Keratinocyte (primary cell): ENCODE data around the gene MINDY4. TPM values are rescaled to one million over a fixed set of nuclear protein-coding genes. Genes with fewer than 3 reads are reported as not detected.

ENCODE experiments used
- DNase-seq: peaks from one replicate; pipeline ENCODE4 v3.0.0-alpha.2; 2011; ENCODE audit warnings: low read depth, missing footprints, low spot score
- FAIRE-seq: peaks from 2 replicates; lab custom pipeline; 2011; peaks lifted over from hg19 to GRCh38; lab: Jason Lieb, UNC
- H2AFZ ChIP-seq: 2 replicates; pipeline ENCODE4 v1.6.0; 2012; ENCODE audit warnings: low read length, control low read depth, inconsistent platforms; ENCODE audit not compliant: control insufficient read depth
- H3K27ac ChIP-seq: 2 replicates; pipeline ENCODE4 v1.5.1; 2011; ENCODE audit warnings: low read length; ENCODE audit not compliant: control insufficient read depth, insufficient read depth
- H3K27me3 ChIP-seq: 3 replicates; pipeline ENCODE4 v1.6.0; 2011; ENCODE audit warnings: low read length; ENCODE audit not compliant: control insufficient read depth, insufficient read depth; ENCODE audit errors: extremely low read depth
- H3K36me3 ChIP-seq, 2 experiments: 2 replicates in 1 of 2; 3 replicates in 1 of 2; pipeline ENCODE4 v1.5.1; 2011; ENCODE audit warnings: low read length in 2 of 2, mild to moderate bottlenecking in 1 of 2; ENCODE audit not compliant: control insufficient read depth in 2 of 2, insufficient read depth in 2 of 2; ENCODE audit errors: extremely low read depth in 1 of 2
- H3K4me1 ChIP-seq: 3 replicates; pipeline ENCODE4 v1.5.1; 2011; ENCODE audit warnings: low read length; ENCODE audit not compliant: control insufficient read depth, insufficient read depth; ENCODE audit errors: extremely low read depth
- H3K4me2 ChIP-seq: 3 replicates; pipeline ENCODE4 v1.6.0; 2011; ENCODE audit warnings: low read depth, low read length; ENCODE audit not compliant: control insufficient read depth, insufficient read depth; ENCODE audit errors: extremely low read depth
- H3K4me3 ChIP-seq, 3 experiments: fragments of 200-600 bp in 1 of 3; sonication (generic) in 1 of 3; 2 replicates in 2 of 3; 3 replicates in 1 of 3; pipeline ENCODE4 v1.5.1; 2011 to 2016; ENCODE audit warnings: low read length in 3 of 3, mild to moderate bottlenecking in 3 of 3, control low read depth in 2 of 3, inconsistent platforms in 1 of 3, low read depth in 1 of 3, mixed read lengths in 1 of 3, mixed run types in 1 of 3, moderate library complexity in 1 of 3; ENCODE audit not compliant: control insufficient read depth in 2 of 3, insufficient read depth in 2 of 3; ENCODE audit errors: extremely low read depth in 1 of 3
- H3K79me2 ChIP-seq: 2 replicates; pipeline ENCODE4 v1.6.0; 2012; ENCODE audit warnings: low read length; ENCODE audit not compliant: control insufficient read depth, insufficient read depth
- H3K9ac ChIP-seq: 3 replicates; pipeline ENCODE4 v1.6.0; 2011; ENCODE audit warnings: low read length; ENCODE audit not compliant: control insufficient read depth, insufficient read depth; ENCODE audit errors: extremely low read depth
- H3K9me1 ChIP-seq: 3 replicates; pipeline ENCODE4 v1.6.0; 2011; ENCODE audit warnings: low read length; ENCODE audit not compliant: control insufficient read depth, insufficient read depth; ENCODE audit errors: extremely low read depth
- H3K9me3 ChIP-seq: 2 replicates; pipeline ENCODE4 v1.5.1; 2012; ENCODE audit warnings: low read depth, low read length; ENCODE audit not compliant: control insufficient read depth
- H4K20me1 ChIP-seq: 3 replicates; pipeline ENCODE4 v1.6.0; 2011; ENCODE audit warnings: low read length; ENCODE audit not compliant: control insufficient read depth, insufficient read depth; ENCODE audit errors: extremely low read depth
- CTCF ChIP-seq, 3 experiments: IDR thresholded peaks in 1 of 3; conservative IDR thresholded peaks in 1 of 3; optimal IDR thresholded peaks in 1 of 3; 2 replicates in 2 of 3; 3 replicates in 1 of 3; pipeline versions ENCODE3 to v1.5.1; 2011; ENCODE audit warnings: low read length in 3 of 3, mild to moderate bottlenecking in 3 of 3, moderate library complexity in 2 of 3, control low read depth in 1 of 3, inconsistent platforms in 1 of 3; ENCODE audit not compliant: insufficient read depth in 2 of 3; ENCODE audit errors: extremely low read depth in 1 of 3
- EZH2 ChIP-seq: IDR thresholded peaks from one replicate; pipeline ENCODE4 v1.6.1; 2012; ENCODE audit warnings: inconsistent platforms, mild to moderate bottlenecking, low read length, moderate library complexity
- dilution Hi-C: fragments of 300-500 bp; cut with MboI; formaldehyde crosslinking; loops from one replicate; pipeline ENCODE4 v1.7.0; 2020; ENCODE audit warnings: low sequenced_read_pairs; ENCODE audit not compliant: extremely low pct_ligation_motif_present
- polyA plus RNA-seq, 5 experiments: library from polyadenylated mRNA; depleted of rRNA in 3 of 5; stranded (reverse) in 3 of 5; stranded (forward) in 1 of 5; unstranded in 1 of 5; fragments of >200 nt; gene quantifications; 1 replicate in 1 of 5; 2 replicates in 3 of 5; 3 replicates in 1 of 5; pipeline versions ENCODE4 v1.2.1 to v1.2.3, GENCODE V29; 2011 to 2012; ENCODE audit warnings: missing spikeins in 2 of 5, low read depth in 1 of 5, low replicate concordance in 1 of 5

MINDY4 gene
- polyA plus RNA-seq, 1 donor (not counting 4 experiments of a cell fraction or from before 2014, with no cell fraction given), result 1.5 TPM

GRCh38 chr7:30760514-30761213, 10.6 kb upstream of the MINDY4 start:
- FAIRE-seq (no peak), DNase-seq (no peak)
- Histone ChIP-seq H3K9me1 (no peaks in the 10 kb centered on the region), H3K36me3 (no peaks in the 10 kb centered on the region), H3K4me1 (no peaks in the 10 kb centered on the region), H3K27me3 (no peaks in the 10 kb centered on the region), H3K9me3 (no peaks in the 10 kb centered on the region), H3K4me3 (no peak overlapping the region), H3K27ac (no peak overlapping the region), H3K4me2 (no peak overlapping the region), H3K79me2 (no peaks in the 10 kb centered on the region), H3K9ac (no peak overlapping the region), H2AFZ (no peak overlapping the region), H4K20me1 (no peaks in the 10 kb centered on the region)
- TF ChIP-seq CTCF (optimal IDR thresholded peaks at IDR 0.05 in 1 of 3, IDR thresholded peaks at IDR 0.05 in 1 of 3, conservative IDR thresholded peaks at IDR 0.05 in 1 of 3; ENCODE audit: extremely low read depth in 1 of 3, insufficient read depth in 2 of 3, low read length in 3 of 3), result no peak
- TF ChIP-seq EZH2, result no peak
- dilution Hi-C loops, result no loop called here

GRCh38 chr7:30761214-30762156, 9.7 kb upstream of the MINDY4 start:
- Histone ChIP-seq H3K4me1 (no peaks in the 10 kb centered on the region), H3K27ac (no peak overlapping the region), H3K79me2 (no peaks in the 10 kb centered on the region), H4K20me1 (no peaks in the 10 kb centered on the region), H3K4me3 (no peak overlapping the region), H3K4me2 (no peak overlapping the region), H3K36me3 (no peaks in the 10 kb centered on the region), H3K9ac (no peak overlapping the region), H2AFZ (no peak overlapping the region), H3K27me3 (no peaks in the 10 kb centered on the region), H3K9me3 (no peaks in the 10 kb centered on the region), H3K9me1 (no peaks in the 10 kb centered on the region)
- FAIRE-seq (no peak), DNase-seq (no peak)
- dilution Hi-C loops, result no loop called here
- TF ChIP-seq EZH2 (no peak), CTCF (optimal IDR thresholded peaks at IDR 0.05 in 1 of 3, IDR thresholded peaks at IDR 0.05 in 1 of 3, conservative IDR thresholded peaks at IDR 0.05 in 1 of 3; ENCODE audit: extremely low read depth in 1 of 3, insufficient read depth in 2 of 3, low read length in 3 of 3) (no peak)
